Effector CD8-positive, alpha-beta T cell (primary cell): Measurements from ENCODE around the gene GNAO1.

Experiments used
- DNase-seq: peaks from one replicate; lab custom pipeline; 2025; lab: John Stamatoyannopoulos, UW

GNAO1 gene

DNA sequence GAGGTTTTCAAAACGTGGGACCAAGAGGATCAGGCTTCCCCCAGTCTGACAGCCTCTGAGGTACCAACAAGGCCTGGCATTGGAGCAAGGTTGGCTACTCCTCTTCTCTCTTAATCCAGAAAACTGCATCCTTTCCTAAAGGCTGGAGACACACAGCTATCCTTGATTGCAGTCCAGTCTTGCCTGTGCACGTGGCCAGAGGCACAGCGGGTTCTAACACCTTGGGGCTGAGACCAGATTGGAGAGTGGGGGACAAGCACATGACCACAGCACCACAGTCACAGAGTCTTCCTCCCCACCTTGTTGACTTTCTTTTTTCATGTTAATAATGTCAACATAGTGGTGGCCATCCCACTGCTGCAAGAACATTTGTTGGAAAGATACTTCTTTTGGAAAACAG, 46.9 kb downstream of the GNAO1 start:
- DNase-seq, result no peak

DNA sequence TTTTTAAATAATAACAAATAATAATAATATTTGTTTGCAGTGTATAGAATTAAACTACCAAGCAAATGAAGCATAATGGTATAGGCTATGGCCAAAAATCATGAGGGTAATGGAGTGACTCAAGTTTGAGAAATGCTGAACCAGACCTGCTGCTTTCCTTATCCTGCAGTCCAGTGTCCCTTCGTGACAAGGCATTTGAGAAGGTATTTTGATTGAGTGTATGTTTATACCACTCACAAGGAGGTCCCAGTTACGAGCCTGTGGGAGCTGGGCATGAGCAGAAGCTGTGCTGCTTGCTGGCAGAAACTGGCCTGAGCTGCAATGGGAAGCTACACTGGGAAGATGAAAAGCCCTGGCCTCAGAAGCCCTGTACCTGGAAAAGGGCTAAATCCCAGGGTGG, 50.3 kb downstream of the GNAO1 start:
- no peak for DNase-seq

DNA sequence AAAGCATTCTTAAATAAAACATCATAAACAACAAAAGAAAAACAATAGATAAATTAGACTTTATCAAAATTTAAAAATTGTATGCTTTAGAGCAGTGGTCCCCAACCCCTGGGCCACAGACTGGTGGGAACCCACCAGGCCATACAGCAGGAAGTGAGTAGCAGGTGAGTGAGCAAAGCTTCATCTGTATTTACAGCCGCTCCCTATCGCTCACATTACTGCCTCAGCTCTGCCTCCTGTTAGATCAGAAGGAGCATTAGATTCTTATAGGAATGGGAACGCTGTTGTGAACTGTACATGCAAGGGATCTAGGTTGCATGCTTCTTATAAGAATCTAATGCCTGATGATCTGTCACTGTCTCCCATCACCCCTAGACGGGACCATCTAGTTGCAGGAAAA, 51.5 kb downstream of the GNAO1 start:
- no peak for DNase-seq

DNA sequence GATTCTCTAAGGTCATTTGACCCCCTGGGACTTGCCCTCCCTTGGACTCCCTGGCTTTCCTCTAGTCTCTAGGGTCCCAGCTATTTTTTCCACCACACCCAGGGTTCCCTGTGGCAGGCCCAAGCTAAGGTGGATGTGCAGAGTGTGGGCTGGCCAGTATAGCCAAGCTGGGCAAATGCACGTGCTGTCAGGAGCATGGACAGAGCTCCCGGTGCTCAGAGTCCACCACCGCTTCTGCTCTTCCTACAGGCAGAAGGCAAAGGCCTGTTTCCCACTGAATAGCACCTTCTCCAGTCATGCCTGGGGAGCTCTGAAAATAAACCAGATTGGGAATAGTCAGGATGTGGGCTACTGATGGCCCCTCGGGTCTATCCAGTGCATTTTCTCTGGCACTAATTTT, 53.3 kb downstream of the GNAO1 start:
- DNase-seq, result no peak

DNA sequence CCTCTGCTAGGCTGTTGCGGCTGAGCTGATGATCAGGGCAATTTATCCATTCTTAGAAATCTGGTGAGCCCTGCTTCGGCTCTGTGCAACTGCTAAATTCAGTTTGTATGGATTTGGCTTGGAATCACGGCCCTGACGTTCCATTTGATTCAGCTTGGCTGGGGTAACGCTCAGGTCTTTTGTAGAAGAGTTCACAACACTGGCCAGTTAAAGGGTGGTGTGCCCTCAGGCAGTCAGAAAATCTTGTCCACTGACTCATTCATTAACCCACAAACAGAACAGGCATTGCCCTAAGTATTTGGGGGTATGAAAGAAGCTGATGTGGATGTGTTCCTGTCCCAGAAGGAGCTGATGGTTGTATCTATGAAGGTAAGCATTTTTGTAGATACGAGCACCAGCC, 53.9 kb downstream of the GNAO1 start:
- no peak for DNase-seq

DNA sequence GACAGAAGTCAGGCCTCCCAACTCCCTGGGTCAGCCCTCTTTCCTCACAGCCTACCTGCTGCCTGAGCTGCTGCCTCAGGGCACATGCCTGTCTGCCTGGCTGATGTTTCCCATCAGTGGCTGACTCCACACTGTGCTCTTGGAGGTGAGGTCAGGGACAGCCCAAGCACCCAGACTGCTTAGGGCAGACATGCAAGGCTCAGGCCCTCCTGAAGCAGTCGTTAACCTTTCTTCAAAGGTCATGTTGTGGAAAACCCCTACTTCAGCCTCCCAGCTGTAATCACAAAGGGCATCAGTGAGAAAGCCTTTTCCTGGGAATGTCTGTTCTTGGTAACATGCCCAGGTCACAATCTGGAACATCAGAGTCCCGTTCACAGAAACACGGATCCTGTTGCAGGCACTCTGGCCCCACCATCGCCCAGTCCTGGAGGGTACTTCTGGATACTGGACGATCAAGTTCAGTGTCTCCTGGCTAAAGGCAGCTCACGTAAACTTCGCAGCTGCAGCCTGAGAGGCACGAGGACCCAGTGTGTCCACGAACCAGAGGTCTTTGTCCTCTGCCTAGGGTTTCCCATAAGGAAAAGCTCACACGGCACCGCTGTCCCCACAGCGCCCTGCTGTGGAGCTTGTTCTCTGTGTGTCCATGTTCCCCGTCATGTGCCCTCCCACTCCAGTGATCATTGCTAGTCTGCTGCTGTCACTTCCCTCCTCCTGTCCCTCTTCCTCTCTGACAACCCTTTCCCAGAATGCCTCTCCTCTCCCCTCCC, 54.9 kb downstream of the GNAO1 start:
- DNase-seq, result no peak

DNA sequence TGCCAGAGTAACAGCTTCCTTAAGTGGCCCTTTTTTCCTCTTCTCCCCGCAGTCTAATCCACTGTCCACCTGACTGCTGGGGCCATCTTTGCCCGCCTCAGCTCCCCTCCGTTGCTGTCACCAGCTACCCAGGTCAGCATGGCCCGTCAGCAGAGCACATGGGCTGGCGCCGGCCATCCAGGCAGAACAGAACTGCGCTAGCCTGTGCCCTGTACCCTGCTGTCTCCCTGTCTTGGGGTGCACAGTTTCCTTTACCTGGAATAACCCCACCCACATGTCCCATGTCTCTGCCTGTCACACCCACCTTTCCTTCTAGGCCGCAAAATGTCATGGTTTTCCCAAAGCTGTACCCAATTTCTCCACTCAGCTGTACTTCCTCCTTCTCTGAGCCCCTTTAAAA, 55.7 kb downstream of the GNAO1 start:
- DNase-seq, result no peak

DNA sequence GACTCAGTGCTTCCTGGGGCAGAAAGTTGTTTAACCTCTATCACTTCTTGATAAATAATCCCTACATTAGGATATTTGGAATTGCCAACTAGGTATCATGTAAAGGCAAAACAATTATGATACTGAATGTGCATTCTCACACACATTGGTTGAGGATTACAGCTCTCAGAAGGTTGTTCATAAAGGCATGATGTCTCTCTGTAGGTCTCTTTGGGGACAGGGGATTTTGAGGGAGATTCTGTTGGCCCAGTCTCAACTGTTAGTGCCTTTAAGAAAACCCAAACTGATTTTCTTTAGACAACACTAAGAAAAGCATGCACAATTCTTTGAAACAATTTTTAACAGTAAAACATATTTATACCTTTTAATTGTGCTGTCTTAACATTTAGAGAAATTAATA, 56.5 kb downstream of the GNAO1 start:
- no peak for DNase-seq

DNA sequence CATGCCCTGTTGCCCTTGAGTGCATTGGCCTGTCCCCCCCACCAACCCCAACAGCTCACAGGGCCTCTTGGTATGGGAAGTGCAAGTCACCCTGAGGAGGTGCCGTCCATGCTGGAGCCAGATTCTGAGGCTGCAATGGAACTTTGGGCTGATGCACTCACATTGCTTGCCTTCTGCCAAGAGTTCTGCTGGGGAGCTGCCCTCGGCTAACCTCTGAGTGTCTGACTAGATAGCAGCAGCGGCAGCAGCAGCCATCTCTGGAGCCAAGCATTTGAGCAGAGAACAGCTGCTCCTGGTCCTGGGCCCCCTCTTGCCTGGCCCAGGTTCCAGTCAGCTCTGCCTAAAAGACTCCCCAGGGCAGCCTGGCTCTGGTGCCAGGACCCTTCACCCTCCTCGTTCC, 61.5 kb downstream of the GNAO1 start:
- DNase-seq, result no peak

DNA sequence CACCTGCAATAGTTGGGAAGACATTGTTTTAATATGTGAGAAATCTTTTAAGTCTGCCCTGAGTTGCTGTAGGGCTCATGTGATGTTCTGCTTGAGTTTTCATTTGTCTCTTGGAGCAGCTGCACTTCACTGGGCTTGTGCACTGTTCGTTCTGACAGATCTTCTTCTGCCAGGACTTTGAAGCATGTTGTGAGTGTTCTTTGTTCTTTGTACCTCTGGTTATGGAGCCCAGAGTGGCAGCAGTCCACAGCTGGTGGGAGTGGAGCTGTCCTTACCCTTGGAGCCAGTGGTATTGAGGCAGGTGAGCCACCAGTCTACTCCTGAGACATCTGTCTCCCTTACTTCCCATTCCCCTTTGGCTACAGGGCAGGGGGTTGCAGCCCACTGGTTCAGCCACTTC, 64.6 kb downstream of the GNAO1 start:
- no peak for DNase-seq

DNA sequence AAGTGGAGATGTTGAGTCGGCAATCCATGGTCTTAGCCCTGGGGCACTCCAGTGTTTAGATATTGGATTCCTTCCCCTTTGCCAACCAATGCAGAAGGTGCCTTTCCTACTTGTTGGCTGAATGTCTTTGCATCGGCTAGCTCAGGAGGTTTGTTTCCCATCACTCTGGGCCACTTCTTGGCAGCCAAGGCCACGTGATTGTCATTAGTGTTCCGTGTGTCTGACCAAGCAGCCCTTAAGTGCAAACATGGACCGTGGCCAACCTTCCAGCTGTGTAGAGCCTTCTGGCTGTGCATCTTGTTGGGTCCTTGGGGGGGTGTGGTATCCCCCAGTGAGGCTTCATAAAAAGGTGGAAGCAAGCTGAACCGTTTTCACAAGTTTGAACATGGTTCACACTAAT, 66.0 kb downstream of the GNAO1 start:
- DNase-seq, result no peak

DNA sequence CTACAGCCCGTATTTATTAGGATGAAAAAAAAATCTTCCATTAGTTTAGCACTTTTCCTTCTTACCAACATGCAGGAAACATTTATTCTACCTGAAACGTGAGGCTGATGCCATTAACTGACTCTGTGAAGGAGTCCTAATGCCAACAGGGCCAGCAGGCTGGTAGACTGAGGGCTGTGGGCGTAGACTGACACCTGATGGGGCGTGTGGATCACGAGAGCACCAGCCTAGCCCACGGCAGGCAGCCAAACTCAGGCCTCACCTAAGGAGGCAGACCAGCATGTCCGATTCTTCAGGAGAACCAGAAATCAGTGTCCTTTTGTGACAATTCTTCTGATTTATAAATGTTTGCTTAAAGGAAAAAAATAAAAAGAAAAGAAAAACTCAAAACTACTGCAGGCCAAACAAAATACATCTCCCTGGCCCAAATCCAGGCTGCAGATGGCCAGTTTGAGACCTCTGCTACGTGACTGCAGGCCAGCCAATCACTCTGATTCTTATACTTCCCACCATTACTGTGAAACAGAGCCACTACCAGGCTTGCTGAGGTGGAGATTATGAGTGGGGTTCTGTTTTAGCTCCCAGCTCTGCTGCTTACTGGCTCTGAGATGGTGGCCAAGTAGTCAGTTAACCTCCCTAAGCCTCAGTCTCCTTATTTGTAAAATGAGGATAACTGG, 66.5 kb downstream of the GNAO1 start:
- DNase-seq, result no peak

DNA sequence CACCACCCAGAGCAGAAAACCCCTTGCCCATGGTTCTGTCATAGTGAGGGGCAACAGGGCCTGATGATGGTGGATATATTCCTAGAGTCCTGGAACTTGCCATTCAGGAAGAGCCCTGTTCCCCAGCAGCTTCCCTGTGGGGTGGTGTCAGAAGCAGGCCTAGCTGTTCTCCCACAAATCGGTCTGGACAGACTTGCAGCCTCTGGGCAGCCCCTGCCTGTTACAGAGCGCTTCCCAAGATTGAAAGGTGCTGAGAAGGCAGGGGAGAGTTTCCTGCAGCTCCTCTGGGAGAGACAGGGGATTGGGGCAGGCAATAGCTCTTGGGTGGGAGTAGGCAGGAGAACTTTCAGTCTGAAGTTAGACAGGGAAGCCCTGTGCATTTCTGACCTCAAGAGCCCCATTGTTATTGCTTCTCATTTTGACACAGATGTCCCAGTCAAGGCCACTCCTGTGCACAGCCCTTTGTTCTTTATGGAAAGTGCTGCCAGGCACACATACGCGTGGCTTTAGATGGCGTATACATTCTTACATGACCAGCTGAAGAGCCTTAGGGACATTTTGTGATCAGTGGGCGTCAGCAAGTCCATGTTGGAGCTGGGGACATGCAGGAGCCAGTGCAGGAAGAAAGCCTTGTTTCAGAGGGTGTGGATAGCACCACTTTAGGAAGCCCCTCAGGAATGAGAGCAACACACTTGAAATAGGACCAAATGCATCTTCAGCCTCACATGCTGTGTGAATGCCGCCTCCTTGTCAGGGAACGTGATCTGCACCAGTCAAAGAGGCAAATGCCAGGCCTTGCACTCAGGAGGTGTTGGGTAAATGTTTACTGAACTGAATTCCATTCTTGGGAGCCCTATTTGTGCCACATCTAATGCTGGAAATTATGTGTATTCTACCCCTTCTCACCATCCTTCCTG, 67.5 kb downstream of the GNAO1 start:
- no peak for DNase-seq

DNA sequence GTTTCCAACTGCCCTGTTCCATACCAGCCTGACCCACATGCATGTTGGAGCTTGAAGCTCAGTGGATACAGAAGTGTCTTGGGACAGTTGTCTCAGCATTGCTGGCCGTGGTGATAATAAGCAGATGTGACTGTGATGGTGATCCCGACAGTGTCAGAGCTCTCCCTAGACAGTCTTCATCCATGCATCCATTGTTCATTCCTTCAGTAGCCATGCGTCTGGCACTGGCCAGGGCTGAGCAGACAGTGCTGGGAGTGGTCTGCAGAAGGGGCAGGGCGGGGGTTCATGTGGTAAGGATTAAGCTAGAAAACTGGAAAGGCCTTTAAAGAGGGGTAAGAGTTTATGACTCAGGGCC, 68.1 kb downstream of the GNAO1 start:
- no peak for DNase-seq

DNA sequence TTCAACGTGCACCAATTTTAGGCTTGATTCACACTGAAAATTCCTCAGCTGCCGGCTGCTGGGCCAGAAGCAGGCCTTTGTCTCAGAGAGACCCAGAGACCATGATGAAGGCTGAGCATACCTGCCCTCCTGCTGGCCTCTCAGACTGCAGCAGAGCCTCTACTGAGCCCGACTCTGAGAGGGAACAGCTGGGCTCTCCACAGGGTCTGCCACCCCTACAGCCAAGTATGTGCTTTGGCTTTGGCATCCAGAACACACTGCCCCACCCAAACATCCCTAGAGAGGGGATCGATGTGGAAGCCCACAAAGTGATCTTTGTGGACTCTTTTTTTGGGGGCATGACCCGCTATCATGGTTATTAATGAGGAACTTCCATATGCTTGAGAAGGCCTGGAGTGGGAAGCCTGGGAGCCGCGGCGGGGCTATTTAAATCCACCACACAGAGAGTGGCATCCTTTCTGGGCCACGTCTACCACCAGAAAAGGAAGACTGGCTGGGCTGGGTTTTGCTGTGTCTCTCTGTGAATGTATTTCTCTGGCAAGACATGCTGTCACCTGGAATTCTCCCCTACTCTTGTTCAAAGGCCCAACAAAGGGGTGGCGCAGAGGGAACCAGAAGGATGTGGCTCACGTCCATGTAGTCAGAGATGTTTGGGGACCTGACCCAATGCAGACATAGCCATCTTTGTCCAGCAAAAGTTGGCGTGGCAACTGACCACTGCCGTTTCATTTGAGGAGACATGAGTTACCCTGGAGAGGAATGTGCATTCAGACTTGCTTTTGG, 69.3 kb downstream of the GNAO1 start:
- no peak for DNase-seq

DNA sequence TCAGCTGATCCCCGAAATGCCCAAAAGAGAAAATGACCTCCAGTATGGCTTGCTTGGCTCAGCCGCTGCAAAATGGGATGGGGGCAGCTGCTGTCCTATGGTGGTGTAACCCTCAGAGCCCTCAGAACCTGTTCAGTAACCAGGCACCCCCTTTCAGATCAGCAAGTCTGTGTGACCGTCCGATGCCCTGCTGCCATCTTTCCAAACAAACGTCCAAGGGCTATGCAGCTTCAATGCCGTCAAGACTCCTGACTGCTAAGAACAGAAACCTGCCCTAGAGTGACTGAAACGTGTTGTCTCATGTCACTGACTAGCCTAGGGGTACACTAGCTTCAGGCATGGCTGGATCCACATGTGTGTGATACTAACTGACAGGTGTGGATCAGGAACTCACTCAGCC, 70.4 kb downstream of the GNAO1 start:
- DNase-seq, result no peak

DNA sequence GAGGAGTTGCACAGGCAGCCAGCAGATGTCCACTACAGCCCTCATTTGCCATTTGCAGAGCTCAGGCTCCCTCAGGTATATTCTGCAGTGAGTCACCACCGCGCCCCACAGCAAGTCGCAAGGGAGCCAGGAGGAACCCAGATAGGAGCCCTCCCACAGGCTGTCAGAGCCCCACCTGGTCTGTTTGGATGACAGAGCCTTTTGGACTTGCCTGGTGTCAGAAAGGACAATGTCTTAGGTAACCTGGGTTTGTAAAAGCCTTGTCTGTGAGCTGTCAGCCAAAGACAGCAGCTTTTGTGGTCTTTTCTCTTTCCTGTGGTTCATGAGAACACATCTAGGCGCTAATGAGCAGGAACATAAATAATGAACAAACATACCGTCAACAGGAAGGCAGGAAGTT, 70.9 kb downstream of the GNAO1 start:
- no peak for DNase-seq

DNA sequence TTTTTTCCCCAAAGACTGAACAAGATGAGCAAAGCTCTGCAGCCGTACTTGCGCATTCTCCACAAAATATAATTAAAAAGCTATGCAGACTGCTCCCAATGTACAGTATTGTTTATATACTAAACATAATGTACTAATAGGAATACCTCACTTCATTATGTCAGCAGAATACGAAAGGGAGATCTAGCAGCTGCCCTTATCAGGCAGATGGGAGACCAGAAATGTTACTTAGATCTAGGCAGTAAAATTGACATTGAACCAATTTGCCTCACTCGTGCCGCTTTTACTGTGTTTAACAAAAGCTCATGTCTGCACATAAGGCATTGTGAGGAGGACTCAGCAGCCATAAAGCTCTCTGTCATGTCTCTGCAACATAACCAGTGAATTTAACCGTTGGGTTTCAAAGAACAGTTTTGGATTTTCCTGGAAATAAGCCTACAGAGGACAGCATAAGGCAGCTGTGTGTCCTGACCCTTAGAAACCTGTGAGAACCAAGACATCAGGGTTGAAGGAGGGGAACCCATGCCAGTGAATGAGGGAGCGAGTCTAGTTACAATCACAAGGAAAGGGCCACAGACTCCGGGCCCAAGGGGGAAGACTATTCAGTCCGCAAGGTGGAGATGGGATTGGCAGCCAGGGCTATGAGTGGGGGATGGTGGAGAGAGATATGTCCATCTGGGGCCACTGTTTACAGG, 71.4 kb downstream of the GNAO1 start:
- no peak for DNase-seq

DNA sequence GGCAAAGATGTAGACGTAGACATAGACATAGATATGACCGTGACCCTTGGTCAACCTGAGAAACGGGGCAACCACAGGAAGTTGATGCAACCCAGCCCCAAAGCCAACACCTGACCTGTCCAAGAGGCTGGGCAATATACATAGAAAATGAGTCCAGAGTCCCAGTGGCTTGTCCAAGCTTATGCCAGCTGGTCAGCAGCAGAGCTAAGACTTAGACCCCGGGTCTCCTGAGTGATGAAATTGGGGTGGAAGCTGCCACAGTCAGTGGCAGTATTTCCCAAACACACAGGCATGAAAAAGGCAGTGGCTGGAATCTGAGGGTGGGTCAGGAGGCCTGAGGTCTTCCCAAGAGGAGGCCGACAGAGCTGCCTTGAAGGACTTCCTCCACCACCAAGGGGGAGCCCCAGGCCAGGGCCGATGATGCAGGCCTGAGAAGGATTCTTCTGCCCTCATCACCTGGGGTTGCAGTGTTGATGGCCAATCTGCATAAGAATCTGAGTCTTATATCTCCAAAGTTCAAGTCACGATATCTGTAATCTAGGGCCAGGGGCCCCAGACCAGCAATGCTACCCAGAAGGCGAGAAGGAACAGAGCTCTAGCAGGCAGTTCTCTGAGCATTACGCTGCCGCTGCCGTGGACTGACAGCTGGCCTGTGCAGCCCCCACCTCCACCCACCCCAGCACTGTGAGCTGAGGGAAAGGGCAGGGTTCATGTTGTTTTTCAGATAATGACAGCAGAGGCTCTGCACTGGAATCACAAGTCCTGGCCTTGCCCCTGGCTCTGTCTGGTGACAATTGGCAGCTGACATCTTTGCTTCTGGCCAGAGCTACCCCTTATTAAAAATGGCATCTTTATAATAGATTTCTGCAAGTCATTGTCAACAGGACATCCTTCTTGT, 72.7 kb downstream of the GNAO1 start:
- DNase-seq, result no peak

DNA sequence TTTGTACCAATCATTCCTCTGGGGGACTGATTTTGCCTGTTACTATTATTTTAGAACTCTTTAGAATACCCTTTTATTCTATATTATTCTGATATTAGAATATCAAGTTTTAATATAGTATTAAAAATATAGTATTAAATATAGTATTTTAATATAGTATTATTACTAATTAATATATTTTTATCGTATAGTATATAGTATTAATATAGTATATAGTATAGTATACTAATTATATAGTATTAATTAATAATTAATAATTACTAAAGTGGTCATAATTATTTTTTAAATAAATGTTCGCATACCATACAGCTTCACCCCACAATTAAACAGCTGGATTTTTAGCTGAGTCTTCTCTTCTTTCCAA, 73.3 kb downstream of the GNAO1 start:
- DNase-seq, result no peak

DNA sequence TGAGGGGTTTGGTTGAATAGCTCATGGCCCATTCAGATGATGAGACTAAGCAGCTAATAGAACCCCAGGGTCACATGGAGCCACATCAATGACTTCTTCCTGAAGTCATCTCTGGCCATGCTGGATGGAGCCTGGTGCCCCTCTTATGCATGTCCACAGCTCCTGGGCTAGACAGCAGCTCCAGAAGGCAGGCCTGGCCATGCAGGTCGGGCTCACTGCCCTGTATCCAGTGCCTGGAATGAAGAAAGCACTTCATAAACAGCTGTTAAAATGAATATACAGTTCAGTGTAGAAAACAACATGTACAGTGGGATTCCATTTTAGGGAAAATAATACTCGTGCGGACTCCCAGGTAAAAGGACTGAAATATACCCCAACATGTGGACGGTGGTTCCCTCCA, 73.9 kb downstream of the GNAO1 start:
- DNase-seq, result no peak
